Measurements from ENCODE around the gene IMMP2L.

Gene IMMP2L

GRCh38 chr7:110905773-110906566 lies 656.3 kb downstream of the IMMP2L start:
- in situ Hi-C loops (cut with MboI; ENCODE audit: low sequenced_read_pairs) = no loop called here

GRCh38 chr7:110898516-110898915 lies 663.8 kb downstream of the IMMP2L start:
- in situ Hi-C loops (cut with MboI; ENCODE audit: low sequenced_read_pairs) = no loop called here

- in situ Hi-C loops (cut with MboI; ENCODE audit: low sequenced_read_pairs) = no loop called here
Observed at GRCh38 chr7:110897538-110897937, 664.8 kb downstream of the IMMP2L start.

GRCh38 chr7:110894111-110894510 lies 668.2 kb downstream of the IMMP2L start:
- in situ Hi-C loops (cut with MboI; ENCODE audit: low sequenced_read_pairs) = no loop called here

- in situ Hi-C loops (cut with MboI; ENCODE audit: low sequenced_read_pairs) = no loop called here
Observed at GRCh38 chr7:110891197-110891596, 671.1 kb downstream of the IMMP2L start.

GRCh38 chr7:110890101-110890500 lies 672.2 kb downstream of the IMMP2L start:
- in situ Hi-C loops (cut with MboI; ENCODE audit: low sequenced_read_pairs) = no loop called here

GRCh38 chr7:110889335-110889734 lies 673.0 kb downstream of the IMMP2L start:
- in situ Hi-C loops (cut with MboI; ENCODE audit: low sequenced_read_pairs) = no loop called here

GRCh38 chr7:110888641-110889040 lies 673.7 kb downstream of the IMMP2L start:
- in situ Hi-C loops (cut with MboI; ENCODE audit: low sequenced_read_pairs) = no loop called here

- in situ Hi-C loops (cut with MboI; ENCODE audit: low sequenced_read_pairs) = no loop called here
Observed at GRCh38 chr7:110885474-110885873, 676.8 kb downstream of the IMMP2L start.

GRCh38 chr7:110881721-110882120 lies 680.6 kb downstream of the IMMP2L start:
- in situ Hi-C loops (cut with MboI; ENCODE audit: low sequenced_read_pairs) = no loop called here

GRCh38 chr7:110880971-110881370 lies 681.3 kb downstream of the IMMP2L start:
- in situ Hi-C loops (cut with MboI; ENCODE audit: low sequenced_read_pairs) = no loop called here

GRCh38 chr7:110877016-110877415 lies 685.3 kb downstream of the IMMP2L start:
- in situ Hi-C loops (cut with MboI; ENCODE audit: low sequenced_read_pairs) = no loop called here

- in situ Hi-C loops (cut with MboI; ENCODE audit: low sequenced_read_pairs) = no loop called here
Observed at GRCh38 chr7:110875346-110875745, 686.9 kb downstream of the IMMP2L start.

- in situ Hi-C loops (cut with MboI; ENCODE audit: low sequenced_read_pairs) = no loop called here
Observed at GRCh38 chr7:110871856-110872255, 690.4 kb downstream of the IMMP2L start.

GRCh38 chr7:110870926-110871325 lies 691.4 kb downstream of the IMMP2L start:
- in situ Hi-C loops (cut with MboI; ENCODE audit: low sequenced_read_pairs) = no loop called here

- in situ Hi-C loops (cut with MboI; ENCODE audit: low sequenced_read_pairs) = no loop called here
Observed at GRCh38 chr7:110868458-110868857, 693.8 kb downstream of the IMMP2L start.

GRCh38 chr7:110867771-110868170 lies 694.5 kb downstream of the IMMP2L start:
- in situ Hi-C loops (cut with MboI; ENCODE audit: low sequenced_read_pairs) = no loop called here

GRCh38 chr7:110863258-110863657 lies 699.0 kb downstream of the IMMP2L start:
- in situ Hi-C loops (cut with MboI; ENCODE audit: low sequenced_read_pairs) = no loop called here

GRCh38 chr7:110861163-110861562 lies 701.1 kb downstream of the IMMP2L start:
- in situ Hi-C loops (cut with MboI; ENCODE audit: low sequenced_read_pairs) = no loop called here

GRCh38 chr7:110857106-110857505 lies 705.2 kb downstream of the IMMP2L start:
- in situ Hi-C loops (cut with MboI; ENCODE audit: low sequenced_read_pairs) = no loop called here

- in situ Hi-C loops (cut with MboI; ENCODE audit: low sequenced_read_pairs) = no loop called here
Observed at GRCh38 chr7:110856704-110857103, 705.6 kb downstream of the IMMP2L start.

- in situ Hi-C loops (cut with MboI; ENCODE audit: low sequenced_read_pairs) = no loop called here
Observed at GRCh38 chr7:110854651-110855050, 707.6 kb downstream of the IMMP2L start.

- in situ Hi-C loops (cut with MboI; ENCODE audit: low sequenced_read_pairs) = no loop called here
Observed at GRCh38 chr7:110854166-110854565, 708.1 kb downstream of the IMMP2L start.

Measured in HL-60/S4 treated with phorbol 12-myristate 13-acetate at 8.2 ng/mL for 4 days and 3 days (cell line).